GM18508 (cell line): ENCODE measurements around the gene BCL2L2.
"Not testable (repeated sequence)": the region's sequence is repeated elsewhere in the genome, so short reads cannot be mapped to it uniquely, and the experiment has no call there.

ENCODE experiments used
- ATAC-seq: cut with Tn5 transposase; IDR thresholded peaks from one replicate; pipeline ENCODE4 v1.9.1; 2021; ENCODE audit warnings: moderate number of reproducible peaks; ENCODE audit not compliant: insufficient read depth, unreplicated experiment

Gene BCL2L2

DNA sequence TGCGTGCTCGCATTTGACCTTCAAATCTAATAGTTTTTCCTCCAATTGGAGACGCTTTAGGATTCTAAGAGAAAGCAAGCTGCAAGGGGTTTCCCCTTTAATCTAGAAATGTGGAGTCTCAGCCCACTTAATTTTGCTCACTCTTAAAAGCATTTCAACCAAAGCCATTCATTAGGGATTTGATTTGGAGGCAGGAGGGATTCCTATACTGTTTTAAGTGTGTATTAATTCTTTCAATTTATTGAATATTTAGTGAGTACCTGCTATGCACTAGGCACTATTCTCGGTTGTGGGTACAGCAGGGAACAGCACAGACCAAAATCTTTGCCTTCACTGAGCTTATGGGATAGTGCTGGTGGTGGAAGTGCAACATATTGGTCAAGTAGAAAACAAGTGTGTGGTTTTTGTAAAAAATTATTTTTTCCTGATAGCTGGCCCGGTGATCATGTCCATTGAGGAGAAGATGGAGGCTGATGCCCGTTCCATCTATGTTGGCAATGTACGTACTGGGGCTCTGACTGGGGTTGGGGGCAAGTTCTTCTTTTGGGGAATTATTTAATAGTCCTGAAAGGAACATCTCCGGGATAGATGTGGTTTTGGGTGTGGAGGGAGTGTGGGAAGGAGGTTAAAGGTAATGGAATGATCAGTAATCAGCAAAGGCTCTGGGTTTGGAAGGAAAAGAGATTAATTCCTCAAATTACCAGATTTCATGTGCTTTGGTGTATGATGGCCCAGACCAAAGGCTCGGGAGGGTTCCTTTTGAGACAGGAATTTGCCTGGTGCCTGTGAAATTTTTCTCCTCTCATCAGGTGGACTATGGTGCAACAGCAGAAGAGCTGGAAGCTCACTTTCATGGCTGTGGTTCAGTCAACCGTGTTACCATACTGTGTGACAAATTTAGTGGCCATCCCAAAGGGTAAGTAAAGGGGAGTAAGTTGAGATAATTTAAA lies 16.2 kb downstream of the BCL2L2 start:
- ATAC-seq = no peak

DNA sequence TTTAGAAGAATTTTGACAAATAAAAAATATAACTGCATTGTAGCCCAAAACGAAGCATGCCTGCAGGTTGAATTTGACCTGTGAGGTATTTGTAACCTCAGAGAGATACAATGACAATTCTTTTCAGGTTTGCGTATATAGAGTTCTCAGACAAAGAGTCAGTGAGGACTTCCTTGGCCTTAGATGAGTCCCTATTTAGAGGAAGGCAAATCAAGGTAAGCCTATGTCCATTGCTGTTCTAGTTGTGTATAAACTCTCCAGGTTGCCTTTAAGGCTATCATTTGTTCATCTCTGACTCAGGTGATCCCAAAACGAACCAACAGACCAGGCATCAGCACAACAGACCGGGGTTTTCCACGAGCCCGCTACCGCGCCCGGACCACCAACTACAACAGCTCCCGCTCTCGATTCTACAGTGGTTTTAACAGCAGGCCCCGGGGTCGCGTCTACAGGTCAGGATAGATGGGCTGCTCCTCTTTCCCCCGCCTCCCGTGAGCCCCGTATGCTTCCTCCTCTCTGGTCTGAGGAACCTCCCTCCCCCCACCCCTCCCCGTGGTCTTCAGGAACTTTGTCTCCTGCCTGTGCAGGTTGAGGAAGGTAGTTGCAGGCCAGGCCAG lies 17.3 kb downstream of the BCL2L2 start:
- ATAC-seq = no peak

- no peak for ATAC-seq
Observed at GRCh38 chr14:23324455-23324846, 17.8 kb downstream of the BCL2L2 start.

- ATAC-seq = no peak
Observed at GRCh38 chr14:23324993-23325392, 18.4 kb downstream of the BCL2L2 start.

- ATAC-seq = not testable (repeated sequence)
Observed at GRCh38 chr14:23325746-23326145, 19.1 kb downstream of the BCL2L2 start.

GRCh38 chr14:23326491-23327332 lies 20.1 kb downstream of the BCL2L2 start:
- no peak for ATAC-seq

DNA sequence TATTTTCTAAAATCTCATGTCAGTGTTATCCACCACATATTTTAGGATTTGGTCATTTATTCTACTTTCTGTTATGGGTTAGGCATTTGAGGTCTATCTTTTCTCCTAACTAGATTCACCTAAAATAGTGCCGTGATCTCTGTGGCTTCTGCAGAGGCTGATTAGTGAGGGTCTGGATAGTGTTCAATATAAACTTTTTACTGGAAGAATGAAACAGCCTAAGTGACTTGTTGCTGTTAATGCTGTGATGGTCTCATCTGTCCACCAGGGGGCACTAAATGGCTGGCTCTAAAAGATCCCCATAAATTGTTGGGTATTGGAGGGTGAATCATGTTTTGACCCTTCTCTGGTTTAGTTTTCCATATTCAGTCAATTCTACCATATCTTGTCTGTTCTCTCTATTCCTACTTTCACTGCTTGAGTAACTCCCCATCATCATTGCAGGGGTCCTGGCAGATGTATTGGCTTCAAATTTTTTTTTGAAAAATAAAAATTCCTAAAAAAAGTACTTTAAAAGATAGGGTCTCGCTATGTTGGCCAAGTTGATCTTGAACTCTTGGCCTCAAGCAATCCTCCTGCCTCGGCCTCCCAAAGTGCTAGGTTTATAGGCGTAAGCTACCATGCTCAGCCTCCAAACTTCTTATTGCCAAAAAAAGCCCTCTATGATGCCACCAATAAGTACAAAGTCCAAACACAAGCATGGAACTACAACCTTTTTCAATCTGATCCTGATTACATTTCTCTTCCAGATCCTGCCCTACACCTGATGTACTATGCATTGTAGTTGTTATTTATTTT lies 21.5 kb downstream of the BCL2L2 start:
- no peak for ATAC-seq

- ATAC-seq = no peak
Observed at GRCh38 chr14:23335623-23336022, 29.0 kb downstream of the BCL2L2 start.

DNA sequence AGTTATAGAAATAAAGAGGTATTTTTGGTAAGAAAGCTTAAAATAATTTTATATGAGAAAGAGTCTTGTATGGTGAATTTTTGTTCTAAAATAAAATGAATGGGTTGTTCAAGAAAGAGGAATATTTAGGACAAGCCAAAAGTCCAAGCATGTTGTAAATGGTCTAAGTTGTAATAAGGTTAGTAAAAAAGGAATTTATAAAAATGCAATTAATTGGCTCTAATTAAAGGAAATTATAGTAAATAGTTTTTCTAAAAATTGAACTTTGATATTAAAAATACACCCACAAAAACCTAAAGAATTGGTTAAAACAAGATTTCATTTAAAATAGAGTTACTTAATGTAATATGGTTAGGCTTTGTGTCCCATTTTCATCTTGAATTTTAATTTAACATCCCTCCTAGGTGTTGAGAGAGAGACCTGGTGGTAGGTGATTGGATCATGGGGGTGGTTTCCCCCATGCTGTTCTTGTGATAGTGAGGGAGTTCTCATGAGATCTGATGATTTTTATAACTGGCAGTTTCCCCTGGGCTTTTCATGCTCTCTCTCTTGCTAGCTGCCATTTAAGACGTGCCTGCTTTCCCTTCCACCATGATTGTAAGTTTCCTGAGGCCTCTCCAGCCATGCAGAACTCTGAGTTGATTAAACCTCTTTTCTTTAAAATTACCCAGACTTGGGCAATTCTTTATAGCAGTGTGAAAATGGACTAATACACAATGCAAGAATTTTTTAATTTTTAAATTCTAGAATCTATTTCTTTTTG lies 33.1 kb downstream of the BCL2L2 start:
- ATAC-seq = no peak

DNA sequence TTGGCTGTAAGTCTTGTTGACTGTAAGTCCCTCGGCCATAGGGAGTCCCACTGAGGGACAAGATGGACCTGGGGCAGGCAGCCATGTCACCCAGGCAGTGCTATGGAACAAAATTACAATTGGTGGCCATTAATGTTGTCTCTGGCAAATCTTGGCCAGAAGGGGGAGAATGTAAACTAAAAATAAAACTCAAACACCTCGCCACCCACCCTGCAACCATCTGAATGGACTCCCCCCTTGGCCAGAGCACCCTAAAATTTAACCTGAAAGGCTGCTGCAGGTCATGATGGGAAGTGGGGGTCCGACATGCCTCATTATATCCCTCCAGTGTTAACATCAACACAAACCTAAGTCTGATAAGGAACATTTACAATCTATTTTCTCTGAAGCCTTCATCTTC lies 37.8 kb downstream of the BCL2L2 start:
- no peak for ATAC-seq

GRCh38 chr14:23345987-23346692 lies 39.5 kb downstream of the BCL2L2 start:
- no peak for ATAC-seq

DNA sequence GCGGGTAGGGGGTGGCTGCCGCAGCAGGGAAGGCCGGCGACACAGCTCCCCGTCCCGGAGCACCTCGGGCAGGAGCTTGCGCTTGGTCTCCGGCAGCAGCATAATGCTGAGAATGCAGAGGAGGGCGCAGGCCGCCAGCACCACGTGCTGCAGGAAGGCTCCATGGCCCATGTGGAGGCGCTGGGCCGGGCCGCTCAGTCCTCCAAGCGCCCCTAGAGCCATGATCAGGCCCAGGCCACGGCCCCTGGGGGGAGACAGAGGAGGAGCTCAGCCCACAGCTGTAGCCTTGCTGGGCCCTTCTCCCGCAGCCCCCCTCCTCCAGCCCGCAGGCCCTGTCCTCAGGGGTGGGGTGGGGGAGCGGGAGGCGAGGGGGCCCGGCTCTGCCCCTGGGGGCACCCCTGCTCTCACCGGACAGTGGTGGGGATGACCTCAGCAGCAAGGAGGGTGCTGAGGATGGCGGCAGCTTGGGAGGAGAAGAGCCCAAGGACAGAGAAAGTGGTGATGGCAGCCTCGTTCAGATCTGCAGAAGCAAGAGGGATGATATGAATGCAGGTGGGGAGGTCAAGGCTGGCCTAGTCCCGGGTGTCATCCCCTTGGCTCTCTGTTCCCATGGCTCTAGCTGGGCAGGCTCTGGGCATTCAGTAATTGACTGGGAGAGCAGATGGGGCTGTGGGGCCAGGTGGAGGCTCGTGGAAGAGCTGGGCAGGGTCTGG lies 40.2 kb downstream of the BCL2L2 start:
- ATAC-seq = no peak

- no peak for ATAC-seq
Observed at GRCh38 chr14:23347406-23348296, 41.0 kb downstream of the BCL2L2 start.

DNA sequence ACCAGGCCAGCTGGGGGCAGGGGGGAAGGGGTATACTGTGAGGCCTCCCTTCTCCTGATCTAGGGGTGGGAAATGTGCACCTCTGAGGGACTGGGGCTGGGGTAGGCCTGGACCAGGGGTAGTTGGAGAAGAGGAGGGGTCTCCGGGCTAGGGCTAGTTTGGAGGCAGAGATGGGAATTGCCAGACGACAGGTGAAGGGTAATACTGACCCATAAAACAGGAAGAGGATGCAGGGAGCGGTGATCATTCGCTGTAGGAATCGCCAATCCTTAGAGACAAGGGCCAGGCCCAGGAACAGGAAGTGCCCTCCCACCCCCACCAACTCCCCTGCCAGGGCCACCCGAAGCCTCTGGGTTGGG lies 41.6 kb downstream of the BCL2L2 start:
- no peak for ATAC-seq

DNA sequence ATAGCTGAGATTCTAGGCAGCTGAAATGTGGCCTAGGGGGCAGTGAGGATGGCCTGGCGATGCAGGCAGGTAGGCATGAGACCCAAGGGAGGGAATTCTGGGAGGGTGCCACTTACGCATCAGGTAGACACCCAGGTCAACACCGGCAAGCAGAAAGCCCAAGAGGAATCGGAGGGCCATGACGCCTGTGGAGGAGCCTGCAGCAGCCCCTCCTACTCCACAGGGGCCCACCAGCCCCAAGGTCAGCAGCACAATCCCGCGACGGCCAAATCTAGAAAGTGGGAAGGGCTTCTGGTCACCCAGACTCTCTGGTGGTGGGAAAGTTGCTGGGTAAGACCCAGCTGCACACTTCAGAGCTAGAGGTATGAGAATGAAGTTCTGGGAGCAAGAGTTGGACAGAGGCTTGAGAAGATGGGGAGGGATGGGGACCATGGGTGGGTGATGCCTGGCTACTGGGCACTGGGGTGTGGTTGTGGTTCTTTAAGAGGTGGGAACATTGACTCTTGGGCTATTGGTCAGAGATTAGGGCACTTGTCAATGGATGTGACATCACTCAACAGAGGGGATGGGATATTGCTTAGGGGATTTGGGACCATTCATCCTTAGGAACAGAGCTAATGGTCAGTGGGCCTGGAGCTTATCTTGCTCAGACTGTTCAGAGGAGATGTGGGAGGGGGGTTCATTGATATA lies 42.7 kb downstream of the BCL2L2 start:
- no peak for ATAC-seq

DNA sequence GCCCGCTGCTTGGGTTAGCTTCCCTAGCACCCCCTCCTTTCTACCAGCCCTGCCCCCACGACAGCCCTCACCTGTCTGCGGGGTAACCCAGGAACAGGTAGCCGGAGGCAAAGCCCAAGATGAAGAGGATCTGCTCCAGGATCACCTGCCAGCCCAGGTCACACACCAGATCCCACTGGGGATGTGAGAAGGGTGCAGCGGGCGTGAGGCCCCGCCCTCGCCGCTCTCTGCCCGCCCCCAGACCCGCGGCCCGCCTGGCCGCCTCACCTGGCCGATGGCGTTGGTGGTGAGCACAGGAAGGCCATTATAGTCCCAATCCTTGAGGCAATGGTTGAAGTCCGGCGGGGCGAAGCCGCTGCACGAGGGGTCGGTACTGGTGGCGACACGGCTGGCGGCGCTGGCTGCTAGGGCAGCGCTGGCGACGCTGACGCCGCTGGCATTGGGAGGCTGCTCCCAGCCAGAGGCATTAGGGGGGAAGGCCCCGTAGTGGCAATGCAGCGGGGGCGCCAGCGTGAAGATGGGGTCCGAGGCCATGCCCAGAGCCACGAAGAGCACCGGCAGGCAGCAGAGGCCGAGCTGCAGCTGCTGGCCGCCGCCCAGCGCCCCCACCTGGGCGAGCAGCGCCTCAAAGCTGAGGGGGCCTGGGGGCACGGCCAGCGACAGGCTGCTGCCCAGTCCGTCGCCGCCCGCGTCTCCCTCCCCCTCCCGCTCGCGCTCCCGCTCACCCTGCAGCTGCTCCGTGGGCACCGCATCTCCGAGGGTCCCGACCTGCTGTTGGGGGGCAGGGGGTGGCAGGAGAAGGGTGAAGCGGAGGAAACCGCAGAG lies 45.3 kb downstream of the BCL2L2 start:
- no peak for ATAC-seq
